GM19099 (cell line): Measurements from ENCODE around the gene ADAMTSL4.

Source experiments
- POLR2A ChIP-seq: IDR thresholded peaks from 3 replicates; pipeline ENCODE4 v1.6.1; 2011; ENCODE audit warnings: low read depth; ENCODE audit not compliant: insufficient read length; ENCODE audit errors: extremely low read depth

ADAMTSL4 gene

GRCh38 chr1:150579945-150580642 is 30.9 kb downstream of the ADAMTSL4 start:
- no peak for TF ChIP-seq POLR2A

- no peak for TF ChIP-seq POLR2A
Measured at GRCh38 chr1:150582371-150582770, 33.2 kb downstream of the ADAMTSL4 start.

GRCh38 chr1:150596095-150596892 is 47.1 kb downstream of the ADAMTSL4 start:
- TF ChIP-seq POLR2A = no peak

- no peak for TF ChIP-seq POLR2A
Measured at GRCh38 chr1:150596976-150597375, 47.8 kb downstream of the ADAMTSL4 start.

GRCh38 chr1:150601540-150601939 is 52.3 kb downstream of the ADAMTSL4 start:
- no peak for TF ChIP-seq POLR2A

- no peak for TF ChIP-seq POLR2A
Measured at GRCh38 chr1:150603711-150604110, 54.5 kb downstream of the ADAMTSL4 start.

- no peak for TF ChIP-seq POLR2A
Measured at GRCh38 chr1:150604226-150604588, 55.0 kb downstream of the ADAMTSL4 start.

GRCh38 chr1:150606463-150607142 is 57.4 kb downstream of the ADAMTSL4 start:
- no peak for TF ChIP-seq POLR2A

- no peak for TF ChIP-seq POLR2A
Measured at GRCh38 chr1:150609732-150610131, 60.5 kb downstream of the ADAMTSL4 start.
